OCI-LY1 (cell line): Measurements from ENCODE around the gene IQCN.

Experiments
- CTCF ChIP-seq: fragments of 200-600 bp; sonication (generic), shearing (Covaris generic); IDR thresholded peaks from 2 replicates; pipeline ENCODE4 v1.5.1; 2017; ENCODE audit warnings: mild to moderate bottlenecking, antibody characterized with exemption, low read length, moderate library complexity, mixed read lengths
- EZH2 ChIP-seq: fragments of 200-600 bp; sonication (generic), shearing (Covaris generic); IDR thresholded peaks from 2 replicates; pipeline ENCODE4 v1.8.0; 2017; ENCODE audit warnings: borderline replicate concordance, mixed run types, mild to moderate bottlenecking, antibody characterized with exemption, low read length, moderate library complexity, mixed read lengths

GRCh38 chr19:18234194-18234593 is 40.1 kb downstream of the IQCN start:
- TF ChIP-seq CTCF (no peak), EZH2 (no peak)
